Spleen (tissue), 7 donors: ENCODE measurements around the gene TECTB.

ENCODE experiments used
- CTCF ChIP-seq, 11 experiments: fragments of 200-600 bp in 7 of 11; fragments of 450-650 bp in 4 of 11; sonication (generic) in 4 of 11; IDR thresholded peaks in 8 of 11; conservative IDR thresholded peaks in 3 of 11; 1 replicate in 7 of 11; 2 replicates in 4 of 11; pipeline versions ENCODE4 v1.4.0 to v1.8.0; 2016 to 2021; ENCODE audit warnings: antibody characterized with exemption in 11 of 11, inconsistent platforms in 4 of 11, mild to moderate bottlenecking in 1 of 11
- POLR2A ChIP-seq, 3 donors: fragments of 450-650 bp; IDR thresholded peaks; one replicate each; pipeline ENCODE4 v1.5.1; 2017; ENCODE audit warnings: antibody characterized with exemption in 3 of 3, mild to moderate bottlenecking in 1 of 3
- POLR2AphosphoS5 ChIP-seq, 3 donors: sonication (generic); formaldehyde crosslinking; IDR thresholded peaks; one replicate each; pipeline ENCODE4 v1.5.1; 2017; ENCODE audit warnings: antibody characterized with exemption in 3 of 3
- donor health status: DM: no; HTN: no; CAD: no; lungs with moderate emphysema.
- donor health status: DM: no; HTN: no; CAD: no.
- donor health status: DM: no; HTN: no; CAD: no.

DNA sequence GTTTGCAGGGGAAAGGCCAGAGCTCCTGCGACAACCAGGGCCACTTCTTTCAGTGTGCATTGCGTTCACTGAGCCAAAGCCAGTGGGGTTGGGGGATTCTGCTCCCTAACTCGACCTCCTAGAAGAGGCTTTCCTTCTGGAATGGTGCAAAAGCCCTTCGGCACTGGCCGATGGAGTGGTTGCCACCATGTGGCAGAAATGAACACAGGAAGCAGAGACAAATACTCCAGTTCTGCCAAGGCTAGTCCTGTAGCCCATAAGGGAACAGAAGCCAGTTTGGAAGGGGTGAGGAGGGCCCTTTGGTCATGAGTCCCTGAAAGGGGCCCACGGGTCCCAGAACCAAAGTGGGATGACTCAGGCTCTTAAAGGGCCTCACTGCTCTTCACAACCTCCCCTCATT is 61.1 kb downstream of the TECTB start:
- TF ChIP-seq CTCF (IDR thresholded peaks at IDR 0.05 in 8 of 11, conservative IDR thresholded peaks at IDR 0.05 in 3 of 11) (no peak), POLR2AphosphoS5 (IDR thresholded peaks at IDR 0.05) (no peak), POLR2A (IDR thresholded peaks at IDR 0.05) (no peak)
